NOMO-1 (cell line): Measurements from ENCODE around the gene HOXD9.
A peak's percentile ranks its signal among the peaks of the same experiment; 100 is the strongest.

Experiments
- DNase-seq, 2 experiments: peaks; one replicate each; lab custom pipeline; 2025; ENCODE audit not compliant: unreplicated experiment in 2 of 2; lab: John Stamatoyannopoulos, UW

HOXD9 gene

GRCh38 chr2:176124110-176124946 is 1.8 kb downstream of the HOXD9 start:
- no peak for DNase-seq

GRCh38 chr2:176124947-176125771 is 2.6 kb downstream of the HOXD9 start:
- DNase-seq, result no peak

- no peak for DNase-seq
Measured at GRCh38 chr2:176125772-176126054, 3.2 kb downstream of the HOXD9 start.

- peak in 1 of 2 experiments; percentile 43 for DNase-seq
Measured at GRCh38 chr2:176126929-176127773, 4.6 kb downstream of the HOXD9 start.

GRCh38 chr2:176127774-176128072 is 5.2 kb downstream of the HOXD9 start:
- DNase-seq, result no peak

- no peak for DNase-seq
Measured at GRCh38 chr2:176128172-176128981, 5.9 kb downstream of the HOXD9 start.

GRCh38 chr2:176128982-176129796 is 6.7 kb downstream of the HOXD9 start, which contains the start of gene HOXD8:
HOXD8 (plus strand) TSS chr2:176129705; CDS start chr2:176130367, 662 bp downstream.
- no peak for DNase-seq

GRCh38 chr2:176129813-176130146 is 7.3 kb downstream of the HOXD9 start:
- no peak for DNase-seq

- no peak for DNase-seq
Measured at GRCh38 chr2:176130147-176130956, 7.8 kb downstream of the HOXD9 start.

- no peak for DNase-seq
Measured at GRCh38 chr2:176130957-176131847, 8.7 kb downstream of the HOXD9 start.

GRCh38 chr2:176131848-176132158 is 9.3 kb downstream of the HOXD9 start:
- no peak for DNase-seq

- DNase-seq, result peak in 1 of 2 experiments; percentile 10
Measured at GRCh38 chr2:176132205-176133171, 10.0 kb downstream of the HOXD9 start.

- no peak for DNase-seq
Measured at GRCh38 chr2:176133389-176133788, 10.9 kb downstream of the HOXD9 start.

GRCh38 chr2:176134035-176134434 is 11.5 kb downstream of the HOXD9 start:
- no peak for DNase-seq

GRCh38 chr2:176135035-176135440 is 12.5 kb downstream of the HOXD9 start:
- DNase-seq, result no peak

- no peak for DNase-seq
Measured at GRCh38 chr2:176136374-176137251, 14.1 kb downstream of the HOXD9 start.
